ENCODE data around the gene PNLIPRP1.

The PNLIPRP1 gene

GRCh38 chr10:116590590-116591444, at the start of gene PNLIPRP1:
PNLIPRP1 (plus strand) TSS chr10:116590959; CDS start chr10:116591130, 171 bp downstream.
- DNase-seq: no peak

GRCh38 chr10:116542007-116542677, 48.6 kb upstream of the PNLIPRP1 start:
- no peak for DNase-seq

GRCh38 chr10:116545122-116545521, 45.6 kb upstream of the PNLIPRP1 start:
- no peak for DNase-seq

GRCh38 chr10:116545756-116546155, 45.0 kb upstream of the PNLIPRP1 start, which contains the start of gene PNLIP:
PNLIP (plus strand) TSS chr10:116545931; CDS start chr10:116546093, 162 bp downstream.
- no peak for DNase-seq

- no peak for DNase-seq
Observed at GRCh38 chr10:116548301-116548700, 42.5 kb upstream of the PNLIPRP1 start.

GRCh38 chr10:116553378-116553980, 37.3 kb upstream of the PNLIPRP1 start:
- no peak for DNase-seq

- no peak for DNase-seq
Observed at GRCh38 chr10:116554628-116555027, 36.1 kb upstream of the PNLIPRP1 start.

- DNase-seq: no peak
Observed at GRCh38 chr10:116555880-116556279, 34.9 kb upstream of the PNLIPRP1 start.

- DNase-seq: no peak
Observed at GRCh38 chr10:116557305-116557880, 33.4 kb upstream of the PNLIPRP1 start.

- no peak for DNase-seq
Observed at GRCh38 chr10:116565534-116565933, 25.2 kb upstream of the PNLIPRP1 start.

- no peak for DNase-seq
Observed at GRCh38 chr10:116566932-116567331, 23.8 kb upstream of the PNLIPRP1 start.

GRCh38 chr10:116567335-116567734, 23.4 kb upstream of the PNLIPRP1 start:
- no peak for DNase-seq

- no peak for DNase-seq
Observed at GRCh38 chr10:116574797-116575196, 16.0 kb upstream of the PNLIPRP1 start.

GRCh38 chr10:116587878-116588591, 2.7 kb upstream of the PNLIPRP1 start:
- no peak for DNase-seq

GRCh38 chr10:116588995-116589394, 1.8 kb upstream of the PNLIPRP1 start:
- no peak for DNase-seq

GRCh38 chr10:116589926-116590325, 833 bp upstream of the PNLIPRP1 start:
- no peak for DNase-seq

- DNase-seq: no peak
Observed at GRCh38 chr10:116593139-116593740, 2.5 kb downstream of the PNLIPRP1 start.

- DNase-seq: no peak
Observed at GRCh38 chr10:116594525-116595035, 3.8 kb downstream of the PNLIPRP1 start.

- no peak for DNase-seq
Observed at GRCh38 chr10:116596062-116596461, 5.3 kb downstream of the PNLIPRP1 start.

GRCh38 chr10:116597543-116597942, 6.8 kb downstream of the PNLIPRP1 start:
- no peak for DNase-seq

GRCh38 chr10:116598329-116598728, 7.6 kb downstream of the PNLIPRP1 start:
- DNase-seq: no peak

- DNase-seq: no peak
Observed at GRCh38 chr10:116599991-116600390, 9.2 kb downstream of the PNLIPRP1 start.
